Measurements from ENCODE around the gene MIPOL1. TPM values are rescaled to one million over a fixed set of nuclear protein-coding genes. Genes with fewer than 3 reads are reported as not detected.
"Not testable (repeated sequence)": the region's sequence is repeated elsewhere in the genome, so short reads cannot be mapped to it uniquely, and the experiment has no call there.

Gene MIPOL1
- total RNA-seq, 1 donor from 2014 or later, result 5.1 TPM

GRCh38 chr14:37397157-37397940 lies 199.6 kb downstream of the MIPOL1 start:
- DNase-seq (ENCODE audit: low read depth in 2 of 2), result not testable (repeated sequence)

- no peak for DNase-seq (ENCODE audit: low read depth in 2 of 2)
Measured at GRCh38 chr14:37397941-37398215, 200.1 kb downstream of the MIPOL1 start.

- DNase-seq (ENCODE audit: low read depth in 2 of 2), result no peak
Measured at GRCh38 chr14:37399517-37399916, 201.8 kb downstream of the MIPOL1 start.

- DNase-seq (ENCODE audit: low read depth in 2 of 2), result no peak
Measured at GRCh38 chr14:37401093-37401492, 203.4 kb downstream of the MIPOL1 start.

GRCh38 chr14:37403626-37404025 lies 205.9 kb downstream of the MIPOL1 start:
- no peak for DNase-seq (ENCODE audit: low read depth in 2 of 2)

- no peak for DNase-seq (ENCODE audit: low read depth in 2 of 2)
Measured at GRCh38 chr14:37406095-37406494, 208.4 kb downstream of the MIPOL1 start.

GRCh38 chr14:37411079-37411735 lies 213.5 kb downstream of the MIPOL1 start:
- no peak for DNase-seq (ENCODE audit: low read depth in 2 of 2)

- no peak for DNase-seq (ENCODE audit: low read depth in 2 of 2)
Measured at GRCh38 chr14:37413050-37413449, 215.3 kb downstream of the MIPOL1 start.

- no peak for DNase-seq (ENCODE audit: low read depth in 2 of 2)
Measured at GRCh38 chr14:37413504-37414003, 215.8 kb downstream of the MIPOL1 start.

GRCh38 chr14:37416264-37416663 lies 218.5 kb downstream of the MIPOL1 start:
- no peak for DNase-seq (ENCODE audit: low read depth in 2 of 2)

GRCh38 chr14:37417151-37417550 lies 219.4 kb downstream of the MIPOL1 start:
- no peak for DNase-seq (ENCODE audit: low read depth in 2 of 2)

GRCh38 chr14:37417833-37418232 lies 220.1 kb downstream of the MIPOL1 start:
- DNase-seq (ENCODE audit: low read depth in 2 of 2), result peak in 1 of 2 donors; percentile 5

- no peak for DNase-seq (ENCODE audit: low read depth in 2 of 2)
Measured at GRCh38 chr14:37420622-37421021, 222.9 kb downstream of the MIPOL1 start.

GRCh38 chr14:37422319-37422718 lies 224.6 kb downstream of the MIPOL1 start:
- no peak for DNase-seq (ENCODE audit: low read depth in 2 of 2)

GRCh38 chr14:37422748-37423147 lies 225.0 kb downstream of the MIPOL1 start:
- no peak for DNase-seq (ENCODE audit: low read depth in 2 of 2)

- no peak for DNase-seq (ENCODE audit: low read depth in 2 of 2)
Measured at GRCh38 chr14:37428954-37429353, 231.2 kb downstream of the MIPOL1 start.

GRCh38 chr14:37429618-37430017 lies 231.9 kb downstream of the MIPOL1 start:
- DNase-seq (ENCODE audit: low read depth in 2 of 2), result no peak

GRCh38 chr14:37434867-37435266 lies 237.1 kb downstream of the MIPOL1 start:
- DNase-seq (ENCODE audit: low read depth in 2 of 2), result no peak

- DNase-seq (ENCODE audit: low read depth in 2 of 2), result no peak
Measured at GRCh38 chr14:37436519-37436918, 238.8 kb downstream of the MIPOL1 start.

GRCh38 chr14:37437490-37437889 lies 239.8 kb downstream of the MIPOL1 start:
- no peak for DNase-seq (ENCODE audit: low read depth in 2 of 2)

- no peak for DNase-seq (ENCODE audit: low read depth in 2 of 2)
Measured at GRCh38 chr14:37438444-37438843, 240.7 kb downstream of the MIPOL1 start.

GRCh38 chr14:37443461-37443860 lies 245.7 kb downstream of the MIPOL1 start:
- DNase-seq (ENCODE audit: low read depth in 2 of 2), result no peak

- no peak for DNase-seq (ENCODE audit: low read depth in 2 of 2)
Measured at GRCh38 chr14:37447883-37448391, 250.2 kb downstream of the MIPOL1 start.

Measured in dermis microvascular lymphatic vessel endothelial cell (primary cell).